Activated naive CD8-positive, alpha-beta T cell treated with anti-CD3 and anti-CD28 coated beads, Interleukin-2, amount 50 U/mL, for 24 hours (primary cell): Measurements from ENCODE around the gene TCF4.

Experiments
- ATAC-seq: fragments of 150-1000 bp; cut with Tn5 transposase; one replicate; pipeline ENCODE4 v1.10.0; 2021
- DNase-seq: peaks from one replicate; pipeline ENCODE4 v3.0.0; 2021
- H3K27ac Mint-ChIP-seq: one replicate; pipeline ENCODE4 v1.8.0; 2021; ENCODE audit warnings: mild to moderate bottlenecking, mixed read lengths
- H3K27me3 Mint-ChIP-seq: one replicate; pipeline ENCODE4 v1.8.0; 2021; ENCODE audit warnings: mixed read lengths
- H3K36me3 Mint-ChIP-seq: one replicate; pipeline ENCODE4 v1.8.0; 2021; ENCODE audit warnings: low read depth, mixed read lengths
- H3K4me1 Mint-ChIP-seq: one replicate; pipeline ENCODE4 v1.8.0; 2021; ENCODE audit warnings: mixed read lengths
- H3K4me3 Mint-ChIP-seq: one replicate; pipeline ENCODE4 v1.8.0; 2021; ENCODE audit warnings: mild to moderate bottlenecking, moderate library complexity, mixed read lengths
- H3K9me3 Mint-ChIP-seq: one replicate; pipeline ENCODE4 v1.8.0; 2021; ENCODE audit warnings: mixed read lengths

The TCF4 gene

DNA sequence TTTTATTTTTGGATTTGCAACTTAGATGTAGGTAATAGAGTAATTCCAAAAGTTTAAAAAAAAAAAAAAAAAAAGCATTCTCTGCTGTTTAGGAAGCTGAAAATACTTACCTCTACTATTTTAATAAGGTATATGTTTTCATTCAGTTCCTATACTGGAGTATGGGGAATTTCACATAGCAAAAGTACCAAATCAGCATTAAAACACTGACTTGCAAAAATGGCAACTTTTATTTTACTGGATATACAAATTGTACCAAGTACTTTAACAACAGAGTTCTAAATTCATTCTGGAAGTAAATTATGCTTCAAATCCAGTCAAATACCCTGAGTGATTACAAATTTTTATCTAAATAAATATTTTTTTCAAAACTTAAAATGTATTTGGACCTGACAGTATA is 76.7 kb downstream of the TCF4 start:
- H3K27ac Mint-ChIP-seq, result no peak overlapping the region
- H3K36me3 Mint-ChIP-seq, result no peaks in the 10 kb centered on the region
- ATAC-seq (no peak), DNase-seq (no peak)
- H3K4me1 Mint-ChIP-seq, result peaks cover 15% of the 10 kb centered on the region
- H3K9me3 Mint-ChIP-seq, result no peaks in the 10 kb centered on the region
- no peaks in the 10 kb centered on the region for H3K27me3 Mint-ChIP-seq
- H3K4me3 Mint-ChIP-seq, result no peak overlapping the region

GRCh38 chr18:55510809-55511208 is 77.2 kb downstream of the TCF4 start:
- H3K4me1 Mint-ChIP-seq, result peaks cover 15% of the 10 kb centered on the region
- peak overlapping the region; percentile 25 for H3K4me3 Mint-ChIP-seq
- no peaks in the 10 kb centered on the region for H3K9me3 Mint-ChIP-seq
- no peaks in the 10 kb centered on the region for H3K36me3 Mint-ChIP-seq
- ATAC-seq (no peak), DNase-seq (no peak)
- no peak overlapping the region for H3K27ac Mint-ChIP-seq
- no peaks in the 10 kb centered on the region for H3K27me3 Mint-ChIP-seq

GRCh38 chr18:55509631-55510324 is 78.2 kb downstream of the TCF4 start:
- Mint-ChIP-seq H3K27me3 (no peaks in the 10 kb centered on the region), H3K9me3 (no peaks in the 10 kb centered on the region), H3K4me1 (peaks cover 15% of the 10 kb centered on the region), H3K36me3 (no peaks in the 10 kb centered on the region), H3K4me3 (peak overlapping the region; percentile 1), H3K27ac (peak overlapping the region; percentile 16)
- no peak for DNase-seq
- ATAC-seq, result peak; percentile 92

DNA sequence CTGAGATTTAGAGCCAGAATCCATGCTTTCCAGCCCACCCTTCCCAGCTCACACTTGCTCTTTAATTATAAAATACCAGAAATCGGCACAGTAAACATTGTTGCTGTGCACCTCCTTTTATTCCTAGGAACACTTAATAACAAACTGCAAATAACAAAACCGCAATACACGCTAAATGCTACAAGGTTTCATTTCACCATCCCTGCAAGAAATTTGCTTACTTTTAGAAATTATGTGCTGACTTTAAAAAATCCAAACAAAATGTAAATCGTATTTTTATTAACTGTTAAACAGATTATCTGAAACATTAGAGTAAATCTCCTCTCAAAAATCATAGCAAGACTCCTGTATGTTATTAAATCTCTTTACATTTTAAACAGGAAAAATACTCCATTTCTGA is 79.3 kb downstream of the TCF4 start:
- H3K27me3 Mint-ChIP-seq, result no peaks in the 10 kb centered on the region
- H3K27ac Mint-ChIP-seq, result no peak overlapping the region
- no peaks in the 10 kb centered on the region for H3K9me3 Mint-ChIP-seq
- H3K4me1 Mint-ChIP-seq, result peaks cover 15% of the 10 kb centered on the region
- no peak overlapping the region for H3K4me3 Mint-ChIP-seq
- no peak for DNase-seq
- no peak for ATAC-seq
- H3K36me3 Mint-ChIP-seq, result no peaks in the 10 kb centered on the region

DNA sequence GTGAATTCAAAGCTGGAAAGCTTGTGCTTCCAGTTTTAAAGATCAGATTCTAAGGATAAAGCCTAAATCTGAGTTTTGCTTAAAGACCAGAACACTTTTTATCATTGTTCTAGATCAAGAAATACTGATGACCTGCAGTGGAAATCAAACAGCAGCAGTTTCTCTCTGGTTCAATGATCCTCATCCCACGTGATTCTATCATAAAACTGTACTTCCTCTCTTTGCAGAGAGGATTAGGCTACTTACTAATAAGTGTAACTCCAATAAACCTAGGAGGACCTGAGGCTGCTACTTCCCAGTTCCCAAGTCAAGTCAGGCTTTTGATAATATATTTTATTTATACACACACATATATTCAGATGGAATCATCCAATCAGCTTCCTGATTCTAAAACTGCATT is 81.9 kb downstream of the TCF4 start:
- peaks cover 14% of the 10 kb centered on the region for H3K4me1 Mint-ChIP-seq

DNA sequence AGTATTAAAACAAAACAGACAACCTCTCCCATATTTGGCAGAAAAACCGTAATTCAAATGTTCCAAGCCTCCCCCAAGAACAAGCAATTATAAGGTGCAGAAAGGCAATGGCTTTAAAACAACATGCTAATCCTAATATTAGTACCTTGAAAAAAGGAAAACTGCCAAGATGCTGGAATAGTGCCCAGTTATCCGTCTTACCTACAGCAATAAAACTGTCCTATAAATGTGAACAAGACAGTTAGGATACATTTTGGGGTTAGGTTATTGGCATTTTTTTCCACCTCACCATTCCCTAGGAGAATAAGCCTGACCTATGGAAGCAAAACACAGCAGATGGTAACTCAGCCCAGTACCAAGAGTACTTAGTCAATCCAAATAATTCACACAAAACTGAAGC is 83.2 kb downstream of the TCF4 start:
- Mint-ChIP-seq H3K4me3 (no peak overlapping the region), H3K4me1 (peaks cover 17% of the 10 kb centered on the region), H3K9me3 (no peaks in the 10 kb centered on the region), H3K36me3 (no peaks in the 10 kb centered on the region), H3K27ac (no peak overlapping the region), H3K27me3 (peaks cover 5% of the 10 kb centered on the region)
- DNase-seq (no peak), ATAC-seq (no peak)

More for the DNA sequence above, 81.9 kb downstream of the TCF4 start:
- ATAC-seq (no peak), DNase-seq (no peak)
- H3K27me3 Mint-ChIP-seq, result peaks cover 3% of the 10 kb centered on the region
- no peaks in the 10 kb centered on the region for H3K9me3 Mint-ChIP-seq
- no peak overlapping the region for H3K4me3 Mint-ChIP-seq
- no peak overlapping the region for H3K27ac Mint-ChIP-seq
- no peaks in the 10 kb centered on the region for H3K36me3 Mint-ChIP-seq

DNA sequence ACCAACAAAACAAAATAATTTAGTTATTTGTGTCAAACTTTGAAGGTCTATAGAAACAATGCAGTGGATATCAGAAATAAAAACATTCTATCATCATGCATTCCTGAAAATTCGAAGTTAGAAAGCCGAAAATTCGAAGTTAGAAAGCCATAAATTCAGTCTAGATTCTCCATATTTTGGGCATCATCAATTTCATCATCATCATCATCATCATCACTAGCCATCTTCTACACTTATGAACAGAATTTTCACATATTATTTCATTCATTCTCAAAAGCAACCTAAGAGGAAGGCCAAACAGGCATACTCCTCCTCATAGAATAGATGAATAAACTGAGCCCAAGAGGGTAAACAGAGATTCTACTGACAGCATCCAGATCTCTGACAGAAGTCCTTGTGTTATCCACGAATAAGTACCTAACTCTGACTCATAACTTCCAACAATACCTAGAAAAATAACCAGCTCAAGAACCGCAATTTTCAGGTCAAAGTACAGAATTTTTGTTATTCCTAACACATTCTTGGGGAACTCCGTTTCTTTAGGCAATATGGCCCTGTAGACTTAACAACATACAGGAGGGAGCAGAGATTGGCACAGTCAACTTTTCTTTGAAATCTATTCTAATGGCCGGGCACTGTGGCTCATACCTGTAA is 84.7 kb downstream of the TCF4 start:
- DNase-seq (no peak), ATAC-seq (no peak)
- H3K4me3 Mint-ChIP-seq, result no peak overlapping the region
- no peaks in the 10 kb centered on the region for H3K36me3 Mint-ChIP-seq
- peaks cover 5% of the 10 kb centered on the region for H3K27me3 Mint-ChIP-seq
- H3K27ac Mint-ChIP-seq, result no peak overlapping the region
- H3K9me3 Mint-ChIP-seq, result no peaks in the 10 kb centered on the region
- peaks cover 15% of the 10 kb centered on the region for H3K4me1 Mint-ChIP-seq

DNA sequence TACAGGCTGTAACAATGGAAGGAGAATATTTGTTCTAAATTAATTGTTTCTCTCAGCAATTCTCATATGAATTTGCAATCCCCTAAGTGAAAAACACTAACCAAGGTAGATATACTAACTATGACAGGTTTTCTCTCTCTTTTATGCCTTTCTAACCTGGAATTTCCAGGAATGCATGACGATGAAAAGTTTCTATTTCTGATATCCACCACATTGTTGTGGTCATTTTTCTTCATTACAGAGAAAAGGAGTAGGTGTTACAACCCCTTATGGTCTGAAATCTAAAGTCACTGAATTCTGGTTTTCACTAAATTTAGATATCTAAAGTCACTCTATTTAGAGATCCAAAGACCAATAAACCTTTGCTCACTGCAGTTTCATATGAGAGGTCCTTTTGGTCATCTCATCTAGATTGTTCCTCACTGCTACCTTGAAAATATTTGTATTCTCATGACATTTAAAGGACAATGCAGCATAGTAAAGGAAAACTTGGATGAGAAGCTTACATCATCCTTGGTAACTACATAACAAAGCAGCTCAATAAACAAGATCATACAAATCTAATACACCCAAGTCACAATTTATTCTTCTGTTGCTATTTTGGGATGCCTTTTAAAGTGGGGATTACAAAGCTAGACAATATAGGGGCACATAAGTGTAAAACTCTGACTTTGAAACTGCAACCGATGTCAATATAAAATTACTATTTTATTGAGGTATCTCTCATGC is 85.8 kb downstream of the TCF4 start:
- Mint-ChIP-seq H3K9me3 (no peaks in the 10 kb centered on the region), H3K36me3 (no peaks in the 10 kb centered on the region), H3K4me1 (peaks cover 15% of the 10 kb centered on the region), H3K27me3 (peaks cover 5% of the 10 kb centered on the region), H3K4me3 (no peak overlapping the region), H3K27ac (no peak overlapping the region)
- DNase-seq (no peak), ATAC-seq (no peak)

DNA sequence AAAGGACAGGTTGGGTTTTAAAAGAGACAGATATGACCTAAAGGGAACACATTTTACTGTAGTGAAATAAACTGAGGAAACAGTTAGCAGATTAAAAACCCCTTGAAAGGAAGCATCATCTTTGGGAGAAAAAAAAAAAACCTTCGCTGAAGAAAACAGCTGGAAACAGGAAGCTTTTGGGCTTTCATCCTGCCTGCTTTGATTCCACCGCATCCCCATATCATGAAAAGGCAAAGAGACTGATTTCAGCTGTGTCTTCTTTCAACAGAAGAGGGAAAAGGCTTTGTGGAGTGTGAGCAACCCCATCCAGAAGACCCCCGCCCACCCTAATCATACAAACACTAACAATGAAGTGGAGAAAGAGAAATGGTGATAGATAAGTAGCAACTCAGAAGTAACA is 86.4 kb downstream of the TCF4 start:
- Mint-ChIP-seq H3K27me3 (peaks cover 5% of the 10 kb centered on the region), H3K4me1 (peaks cover 15% of the 10 kb centered on the region), H3K4me3 (no peak overlapping the region), H3K9me3 (no peaks in the 10 kb centered on the region), H3K36me3 (no peaks in the 10 kb centered on the region), H3K27ac (no peak overlapping the region)
- DNase-seq (no peak), ATAC-seq (no peak)

DNA sequence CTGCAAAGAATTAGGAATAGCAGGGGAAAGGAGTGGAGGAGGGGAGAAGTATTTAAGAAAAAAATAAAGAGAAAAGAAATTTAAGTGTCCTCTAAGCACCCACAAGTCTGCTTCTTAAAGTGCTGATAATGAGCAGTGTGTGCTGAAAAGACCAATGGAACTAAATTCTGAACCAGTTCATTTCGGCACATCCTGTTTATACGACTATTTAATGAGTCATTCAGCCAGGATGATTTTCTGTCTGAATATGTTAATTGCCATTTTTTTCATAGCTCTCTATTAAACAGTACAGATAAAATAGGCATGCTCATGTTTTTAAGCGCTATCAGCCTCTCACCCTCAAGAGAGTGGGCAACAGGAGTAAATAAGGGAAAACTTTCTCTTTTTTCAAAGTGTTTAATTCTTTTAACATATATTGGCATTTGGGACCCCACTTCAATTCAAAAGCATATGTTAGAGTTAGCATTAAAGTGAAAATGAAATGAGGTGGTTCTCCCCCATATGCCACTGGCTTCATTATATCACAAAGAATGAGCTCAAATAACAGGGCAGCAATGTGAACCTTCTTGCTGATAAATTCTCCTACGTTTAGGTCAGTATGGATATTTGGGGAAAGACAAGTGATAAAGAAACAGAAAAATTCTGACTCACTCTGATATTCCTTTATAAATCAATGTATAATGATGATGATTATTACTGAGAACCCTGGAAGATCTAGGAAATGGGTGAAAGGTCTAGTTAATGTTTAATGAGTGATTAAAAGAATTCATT is 87.5 kb downstream of the TCF4 start:
- peaks cover 12% of the 10 kb centered on the region for H3K4me1 Mint-ChIP-seq
- no peaks in the 10 kb centered on the region for H3K36me3 Mint-ChIP-seq
- no peak for ATAC-seq
- no peak overlapping the region for H3K4me3 Mint-ChIP-seq
- no peaks in the 10 kb centered on the region for H3K9me3 Mint-ChIP-seq
- H3K27ac Mint-ChIP-seq, result no peak overlapping the region
- no peak for DNase-seq
- H3K27me3 Mint-ChIP-seq, result peaks cover 5% of the 10 kb centered on the region

GRCh38 chr18:55499526-55499925 is 88.5 kb downstream of the TCF4 start:
- no peak overlapping the region for H3K4me3 Mint-ChIP-seq
- H3K36me3 Mint-ChIP-seq, result no peaks in the 10 kb centered on the region
- H3K27me3 Mint-ChIP-seq, result peaks cover 5% of the 10 kb centered on the region
- H3K4me1 Mint-ChIP-seq, result peaks cover 12% of the 10 kb centered on the region
- no peak overlapping the region for H3K27ac Mint-ChIP-seq
- DNase-seq (no peak), ATAC-seq (no peak)
- no peaks in the 10 kb centered on the region for H3K9me3 Mint-ChIP-seq

DNA sequence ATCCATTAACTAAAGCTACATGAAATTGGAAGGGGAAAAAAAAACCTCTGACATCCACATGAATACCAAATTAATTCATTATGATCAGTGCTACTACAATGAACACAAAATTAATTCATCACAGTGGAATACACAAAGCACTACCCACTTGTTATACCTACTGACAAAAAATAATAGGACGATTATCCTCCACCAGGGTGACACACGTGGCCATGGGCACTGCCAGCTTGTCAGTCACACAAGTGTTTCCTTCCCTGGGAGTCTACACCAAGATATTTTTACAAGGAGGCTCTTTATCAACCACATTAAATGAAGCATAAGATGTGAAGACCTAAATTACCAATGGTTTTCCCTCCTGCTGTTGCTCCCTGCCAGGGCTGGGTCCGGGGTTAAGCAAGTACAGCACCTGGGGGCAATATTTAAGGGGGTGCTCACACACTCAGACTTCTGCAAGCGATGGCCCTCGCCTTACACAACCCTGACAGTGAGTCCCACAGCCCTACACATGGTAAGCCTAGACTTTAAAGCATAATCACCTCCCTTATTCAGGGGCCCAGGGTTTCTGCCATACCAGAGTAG is 90.1 kb downstream of the TCF4 start:
- H3K27me3 Mint-ChIP-seq, result peaks cover 2% of the 10 kb centered on the region
- H3K27ac Mint-ChIP-seq, result no peak overlapping the region
- H3K36me3 Mint-ChIP-seq, result no peaks in the 10 kb centered on the region
- ATAC-seq, result no peak
- no peaks in the 10 kb centered on the region for H3K9me3 Mint-ChIP-seq
- H3K4me3 Mint-ChIP-seq, result no peak overlapping the region
- H3K4me1 Mint-ChIP-seq, result peaks cover 12% of the 10 kb centered on the region
- no peak for DNase-seq

- no peaks in the 10 kb centered on the region for H3K9me3 Mint-ChIP-seq
- peaks cover 4% of the 10 kb centered on the region for H3K27me3 Mint-ChIP-seq
- peaks cover under 1% of the 10 kb centered on the region for H3K4me1 Mint-ChIP-seq
- H3K4me3 Mint-ChIP-seq, result no peak overlapping the region
- no peak for DNase-seq
- no peak for ATAC-seq
- H3K36me3 Mint-ChIP-seq, result no peaks in the 10 kb centered on the region
- H3K27ac Mint-ChIP-seq, result no peak overlapping the region
Measured at GRCh38 chr18:55494899-55495298, 93.1 kb downstream of the TCF4 start.

GRCh38 chr18:55494441-55494840 is 93.6 kb downstream of the TCF4 start:
- H3K27ac Mint-ChIP-seq, result no peak overlapping the region
- H3K27me3 Mint-ChIP-seq, result peaks cover 4% of the 10 kb centered on the region
- H3K4me3 Mint-ChIP-seq, result no peak overlapping the region
- H3K9me3 Mint-ChIP-seq, result no peaks in the 10 kb centered on the region
- peaks cover 5% of the 10 kb centered on the region for H3K4me1 Mint-ChIP-seq
- DNase-seq, result no peak
- ATAC-seq, result no peak
- no peaks in the 10 kb centered on the region for H3K36me3 Mint-ChIP-seq
